AML-193 (cell line): ENCODE measurements around the gene TSC1.
A peak's percentile ranks its signal among the peaks of the same experiment; 100 is the strongest.

Experiments
- DNase-seq, 2 experiments: peaks; one replicate each; lab custom pipeline; 2025; lab: John Stamatoyannopoulos, UW

Gene TSC1

DNA sequence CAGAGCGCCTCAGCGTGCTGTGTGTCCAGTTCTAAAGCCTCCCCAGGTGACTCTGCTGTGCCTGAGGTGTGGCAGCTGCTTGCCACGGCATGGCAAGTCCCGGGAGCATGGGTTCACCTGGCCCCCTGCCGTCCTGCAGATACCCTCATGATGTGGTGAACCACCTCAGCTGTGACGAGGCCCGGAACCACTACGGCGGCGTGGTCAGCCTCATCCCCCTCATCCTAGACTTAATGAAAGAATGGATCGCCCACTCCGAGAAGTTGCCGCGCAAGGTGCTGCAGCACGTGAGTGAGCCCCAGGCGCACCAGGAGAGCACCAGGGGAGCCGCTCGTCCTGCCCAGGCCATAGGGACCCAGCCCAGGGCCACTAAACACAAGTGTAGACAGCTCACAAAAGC is 56.3 kb downstream of the TSC1 start:
- DNase-seq: no peak

DNA sequence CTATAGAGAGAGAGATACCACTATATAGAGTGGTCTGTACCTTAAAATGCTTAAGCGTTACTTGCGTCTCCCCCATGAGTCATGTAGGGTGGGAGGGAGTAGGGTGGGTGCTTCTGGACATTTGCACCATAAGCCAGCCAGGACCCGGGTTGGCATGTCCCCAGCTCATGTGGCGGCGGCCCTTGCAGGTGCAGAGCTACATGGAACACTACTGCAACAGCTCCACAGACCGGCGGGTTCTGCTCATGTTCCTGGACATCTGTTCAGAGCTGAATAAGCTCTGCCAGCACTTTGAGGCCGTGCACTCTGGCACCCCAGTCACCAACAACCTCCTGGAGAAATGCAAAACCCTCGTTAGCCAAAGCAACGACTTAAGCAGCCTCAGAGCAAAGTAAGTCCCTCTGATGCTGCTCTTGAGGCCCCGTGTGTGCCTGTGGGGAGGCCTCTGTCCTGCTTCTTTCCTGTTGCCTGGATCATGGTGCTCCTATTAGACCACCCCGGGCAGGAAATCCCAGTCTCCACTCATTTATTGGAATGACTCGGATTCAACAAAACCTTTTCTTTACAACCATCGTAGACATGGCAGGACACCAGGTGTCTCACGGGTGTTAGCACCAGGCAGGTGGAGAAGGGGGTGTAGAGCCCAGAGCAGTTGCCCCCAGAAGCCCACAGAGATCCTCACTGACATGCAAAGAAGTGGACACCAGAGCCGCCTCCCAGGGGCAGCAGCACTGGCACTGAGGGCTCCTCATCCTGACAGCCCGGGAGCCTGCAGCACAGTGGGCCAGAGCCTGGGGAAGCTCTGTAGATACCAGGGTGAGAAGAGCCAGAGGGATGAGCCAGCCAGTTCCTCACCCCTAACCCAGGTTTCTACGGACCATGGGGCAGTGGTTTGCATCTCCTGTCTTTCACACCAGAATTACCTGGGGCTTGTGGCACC is 57.0 kb downstream of the TSC1 start:
- DNase-seq: no peak

DNA sequence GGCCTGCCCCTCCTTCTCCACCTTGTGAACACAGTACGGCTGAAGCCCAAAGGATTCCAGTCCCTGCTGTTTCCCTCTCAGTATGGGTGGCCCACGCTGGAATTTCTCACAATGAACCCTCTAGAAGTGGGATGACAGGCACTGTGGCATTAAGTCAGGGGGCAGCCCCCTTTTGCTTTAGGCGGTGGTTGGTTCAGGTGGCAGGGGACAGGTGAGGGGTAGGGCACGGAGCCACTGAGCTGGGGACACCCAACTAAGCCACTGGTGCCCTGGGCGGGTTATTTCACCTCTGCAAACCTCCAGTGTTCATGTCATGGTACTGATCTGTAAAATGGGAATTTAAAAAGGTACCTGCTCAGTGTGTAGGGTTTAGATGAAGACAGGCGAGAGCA is 58.1 kb downstream of the TSC1 start:
- no peak for DNase-seq

DNA sequence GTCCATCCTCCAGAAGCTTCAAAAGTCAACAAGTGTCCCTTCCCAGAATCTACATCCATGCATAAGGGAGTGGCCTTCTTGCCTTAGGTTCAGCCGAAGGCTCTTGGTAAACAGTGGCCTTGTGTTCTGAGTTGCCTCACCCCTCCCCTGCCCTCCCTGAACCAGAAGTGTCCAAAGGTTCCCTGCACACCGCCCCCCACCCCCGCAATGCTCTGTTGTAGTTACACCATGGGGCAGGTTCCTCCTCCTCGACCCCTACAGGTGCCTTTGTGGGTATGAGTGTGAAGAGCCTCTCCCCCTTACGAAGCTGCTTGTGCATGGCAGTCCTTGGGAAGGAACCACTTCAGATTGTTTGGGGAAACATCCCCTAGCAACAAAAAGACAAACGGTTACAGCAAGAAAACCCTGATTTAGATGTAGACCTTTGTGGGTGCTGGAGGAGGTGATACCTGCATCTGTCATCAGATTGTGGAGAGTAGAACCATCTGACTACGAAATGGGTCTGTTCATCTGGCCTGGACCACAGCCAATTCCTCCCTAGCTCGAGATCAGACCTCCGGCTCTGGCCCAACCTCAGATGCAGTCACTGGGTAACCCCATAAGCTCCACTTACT is 58.6 kb downstream of the TSC1 start:
- no peak for DNase-seq

DNA sequence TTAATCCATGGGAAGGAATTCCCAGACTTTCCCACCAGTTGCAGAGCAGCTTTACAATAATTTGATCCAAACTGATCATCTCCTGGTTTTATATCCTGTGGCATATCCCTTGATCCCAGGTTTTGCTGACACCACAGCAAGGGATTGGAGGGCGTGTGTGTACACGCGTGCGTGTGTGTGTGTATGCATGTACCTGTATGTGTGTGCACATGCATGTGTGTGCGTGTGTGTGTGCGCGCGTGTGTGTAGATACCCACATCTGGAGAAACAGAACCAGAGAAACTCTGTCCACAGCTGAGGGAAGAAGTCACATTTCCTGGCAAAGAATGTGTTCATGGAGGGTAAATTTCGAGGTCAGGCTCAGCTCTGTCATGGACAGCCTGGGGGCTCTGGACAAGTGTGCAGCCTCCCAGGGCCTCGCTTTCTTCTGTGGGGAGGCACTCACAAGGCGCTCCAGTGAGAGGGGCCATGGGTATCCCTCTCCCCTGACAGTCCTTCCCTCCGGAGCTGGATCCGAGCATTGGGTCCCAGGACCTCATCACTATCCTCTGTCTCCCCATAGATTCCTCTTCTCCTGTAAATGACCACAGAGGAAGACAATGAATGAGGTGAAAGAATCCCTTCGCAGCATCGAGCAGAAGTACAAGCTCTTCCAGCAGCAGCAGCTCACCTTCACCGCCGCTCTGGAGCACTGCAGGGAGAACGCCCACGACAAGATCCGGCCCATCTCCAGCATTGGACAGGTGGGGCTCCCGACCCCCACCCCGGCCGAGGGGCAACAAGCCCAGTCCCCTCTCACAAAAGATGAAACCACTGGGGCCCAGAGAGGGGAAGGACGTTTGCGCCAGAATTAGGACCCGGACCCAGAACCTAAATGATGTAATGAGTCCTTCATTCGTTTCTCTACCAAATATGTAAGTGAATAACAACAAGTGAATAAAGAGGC is 60.8 kb downstream of the TSC1 start:
- DNase-seq: no peak

DNA sequence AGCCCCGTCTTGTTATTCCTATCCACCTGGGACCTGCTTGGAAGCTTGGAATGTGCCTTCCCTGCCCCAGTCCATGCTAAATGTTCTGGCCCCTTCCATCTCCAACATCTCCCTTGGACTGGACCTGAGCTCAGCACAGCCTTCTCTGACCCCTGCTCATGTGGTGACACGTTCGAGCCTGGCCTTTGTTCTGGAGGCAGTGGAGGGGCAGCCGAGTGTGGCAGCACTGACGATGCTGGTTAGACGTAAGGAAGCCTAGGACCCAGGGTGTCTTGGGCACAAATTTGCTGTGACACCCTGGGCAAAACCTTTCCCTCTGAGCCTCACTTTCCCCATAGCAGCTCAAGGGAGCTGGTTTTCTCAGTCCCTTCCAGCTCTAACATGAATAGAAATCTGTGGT is 61.8 kb downstream of the TSC1 start:
- no peak for DNase-seq

DNA sequence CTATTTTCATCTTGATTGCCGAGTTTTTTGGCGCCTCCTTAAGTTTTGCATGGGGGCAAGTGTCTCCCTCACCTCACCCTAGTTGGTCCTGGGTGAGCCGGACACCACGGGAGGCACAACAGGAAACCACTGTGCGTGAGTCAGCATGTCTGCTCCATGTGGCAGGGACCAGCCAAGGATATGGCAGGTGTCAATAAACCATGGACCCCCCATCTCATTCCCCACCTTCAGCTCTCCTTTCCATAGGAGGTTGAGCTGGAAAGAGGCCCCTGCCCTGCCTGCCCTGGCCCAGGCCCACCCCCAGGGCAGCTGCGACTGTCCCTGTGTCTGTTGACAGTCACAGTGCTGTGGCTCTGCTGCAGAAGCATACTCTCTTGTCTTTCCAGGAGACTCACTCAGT is 62.6 kb downstream of the TSC1 start:
- peak in 1 of 2 experiments; percentile 11 for DNase-seq

DNA sequence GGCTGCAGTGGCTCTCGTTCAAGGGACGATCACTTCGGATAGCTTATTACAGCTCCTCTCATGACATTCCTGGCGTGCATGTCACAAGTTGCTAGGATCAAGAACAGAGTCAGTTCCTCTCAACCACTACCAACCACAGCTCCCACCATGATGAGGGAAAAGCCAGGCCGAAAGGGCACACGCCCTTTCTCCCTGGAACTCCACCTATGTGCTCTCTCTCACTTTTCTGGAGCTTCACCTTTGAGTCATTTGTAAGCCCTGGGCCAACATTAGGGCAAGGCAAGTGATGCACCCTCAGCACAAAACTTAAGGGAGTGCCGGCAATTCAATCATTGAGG is 64.1 kb downstream of the TSC1 start:
- no peak for DNase-seq

DNA sequence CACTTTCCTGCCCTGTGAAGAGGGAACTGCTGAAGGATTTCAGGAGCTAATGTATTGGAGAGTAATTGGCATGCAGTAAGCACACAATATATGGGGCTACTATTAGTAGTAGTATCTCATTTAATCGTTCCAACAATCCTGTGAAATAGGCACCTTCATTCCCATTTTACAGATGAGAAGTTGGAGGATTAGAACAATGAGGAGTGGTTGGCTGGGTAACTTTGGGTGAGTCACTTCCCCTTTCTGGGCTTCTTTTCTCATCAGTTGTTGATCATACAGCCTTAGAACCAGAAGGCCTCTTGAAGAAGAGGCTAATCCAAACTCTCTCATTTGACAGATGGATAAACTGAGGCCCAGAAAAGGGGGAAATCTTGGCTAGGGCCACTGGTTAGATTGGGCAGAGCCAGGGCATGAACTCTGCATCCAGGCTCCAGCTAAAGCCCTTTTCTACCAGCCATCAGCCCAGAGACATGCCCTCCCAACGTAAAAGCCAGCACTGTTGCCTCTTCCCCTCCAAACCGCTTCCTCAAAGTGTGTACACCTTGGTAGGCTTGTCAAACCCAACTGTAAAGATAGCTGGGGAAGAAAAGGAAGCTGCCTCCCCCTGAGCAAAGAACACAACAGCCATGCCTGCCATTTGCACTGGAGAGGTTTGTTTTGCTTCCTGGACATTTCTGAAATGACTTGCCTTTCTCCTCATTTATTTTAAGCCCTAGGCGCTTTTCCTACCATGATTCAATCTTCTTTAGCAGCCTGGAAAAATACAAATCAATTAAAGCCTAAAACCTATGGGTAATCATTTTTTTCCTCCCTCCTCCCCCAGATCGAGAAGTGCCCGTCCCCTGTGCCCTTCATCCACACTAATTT is 64.7 kb downstream of the TSC1 start:
- DNase-seq: peak in 1 of 2 experiments; percentile 7

DNA sequence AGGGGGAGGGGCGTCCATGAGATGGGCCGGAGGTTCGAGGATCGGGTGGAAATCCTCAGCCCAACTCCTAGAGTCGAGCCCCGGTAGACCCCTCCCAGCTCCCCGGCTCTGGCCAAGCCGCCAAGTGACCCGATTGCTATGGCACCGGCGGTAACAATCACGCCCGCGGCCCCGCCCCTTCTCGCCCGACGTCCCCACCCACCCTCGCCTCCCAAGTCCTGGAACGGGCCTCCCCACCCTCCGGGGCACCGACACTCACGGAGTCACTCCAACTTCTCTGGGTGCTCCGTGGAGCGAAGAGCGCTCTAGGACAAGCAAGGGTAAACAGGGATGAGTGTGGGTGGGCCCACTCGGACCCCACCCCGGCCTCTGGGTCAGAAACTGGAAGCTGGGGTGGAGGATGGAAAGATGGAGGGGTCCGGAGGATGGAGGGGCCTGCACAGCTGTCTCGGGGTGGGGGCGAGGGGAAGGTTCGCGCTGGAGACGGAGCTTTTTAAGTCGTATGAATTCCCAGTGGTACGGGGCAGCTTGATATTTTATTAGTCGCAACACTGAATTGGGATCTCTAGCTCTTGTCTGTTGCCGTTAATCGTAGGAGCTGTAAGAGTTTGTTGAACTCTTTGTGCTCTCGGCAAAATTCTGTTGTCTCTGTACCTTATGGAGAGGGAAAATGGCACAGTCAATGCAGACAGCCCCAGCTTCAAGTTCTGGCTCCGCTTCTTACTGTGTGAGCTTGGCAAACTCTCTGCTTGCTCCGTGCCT is 65.5 kb downstream of the TSC1 start, which contains the start of gene SPACA9:
Gene SPACA9, plus strand, starts transcription at position 204 of the 762 bp plus-strand sequence. CDS start 5,050 bp downstream, outside the sequence.
- DNase-seq: no peak

DNA sequence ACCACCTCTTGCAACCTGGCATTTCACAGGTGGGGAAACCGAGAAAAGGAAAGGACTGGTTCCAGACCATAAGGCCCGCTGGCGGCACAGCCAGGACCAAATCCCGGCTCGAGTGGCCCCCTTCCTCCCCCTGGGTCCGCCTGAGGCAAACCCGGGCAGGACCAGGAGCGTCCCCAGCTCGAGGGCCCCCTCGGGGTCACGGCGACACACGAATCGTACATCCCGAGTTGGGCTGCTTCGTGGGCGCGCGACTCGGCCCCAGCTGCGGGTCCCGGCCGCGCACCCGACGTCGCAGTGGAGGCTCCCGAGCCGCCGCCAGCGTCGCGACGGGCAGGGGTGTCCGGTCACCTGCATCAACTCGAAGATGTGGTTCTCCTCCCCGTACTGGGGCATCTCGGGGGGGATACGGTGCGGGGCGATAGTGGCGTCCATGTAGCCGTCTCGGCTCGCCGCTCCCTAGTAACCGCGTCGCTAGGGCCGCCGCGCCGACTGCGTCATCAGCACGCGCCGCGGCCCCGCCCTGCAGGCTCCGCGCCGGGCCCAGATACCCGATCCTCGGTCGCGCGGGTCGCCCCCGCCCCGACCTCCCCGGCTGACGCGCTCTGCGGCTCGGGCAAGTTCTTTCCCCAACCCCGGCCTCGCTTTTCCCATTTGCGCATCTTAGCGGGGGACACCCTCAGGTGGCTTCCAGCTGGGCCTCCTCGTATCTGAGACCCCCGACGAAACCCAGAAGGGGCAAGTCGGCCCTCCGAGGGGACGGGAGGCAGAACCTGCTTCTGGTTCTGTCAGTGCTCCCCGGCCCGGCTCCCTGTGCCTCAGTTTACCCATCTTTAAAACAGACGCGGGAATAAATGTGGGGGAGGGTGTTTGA is 66.4 kb downstream of the TSC1 start, which contains the start of gene AK8:
Gene AK8, minus strand, starts transcription at position 461 of the 871 bp plus-strand sequence. Its CDS starts 29 bp downstream, at position 432.
- DNase-seq: peak; percentile 7 to 24

DNA sequence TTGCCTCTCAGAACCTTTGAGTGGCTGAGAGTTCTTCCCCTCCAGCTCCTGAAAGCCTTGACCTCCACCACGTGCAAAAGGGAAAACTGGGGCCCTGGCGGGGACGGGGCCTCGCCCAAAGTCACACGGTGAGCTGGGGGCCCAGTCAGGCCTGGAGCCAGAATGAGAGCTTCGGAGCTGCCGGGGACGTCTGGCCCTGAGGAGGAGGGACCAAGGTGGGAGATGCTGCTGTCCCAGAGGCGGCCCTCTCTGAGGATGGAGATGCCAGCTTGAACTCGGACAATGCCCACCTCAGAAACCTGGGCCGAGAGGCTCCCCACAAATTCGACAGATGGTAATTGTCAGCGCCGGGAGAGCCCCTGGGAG is 67.0 kb downstream of the TSC1 start:
- no peak for DNase-seq

DNA sequence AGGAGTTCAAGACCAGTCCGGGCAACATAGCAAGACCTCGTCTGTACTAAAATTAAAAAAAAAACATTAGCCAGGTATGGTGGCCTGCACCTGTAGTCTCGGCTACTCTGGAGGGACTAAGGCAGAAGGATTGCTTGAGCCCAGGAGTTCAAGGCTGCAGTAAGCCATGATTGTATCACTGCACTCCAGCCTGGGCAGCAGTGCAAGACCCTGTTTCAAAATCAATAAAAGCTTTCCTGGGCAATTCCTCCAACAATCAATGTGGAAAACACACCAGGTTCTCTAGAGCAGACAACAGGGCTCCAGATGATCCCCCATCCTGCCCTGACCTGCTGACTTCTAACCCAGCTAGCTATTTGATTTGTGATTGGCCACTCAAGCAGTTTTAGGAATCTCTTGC is 67.6 kb downstream of the TSC1 start:
- no peak for DNase-seq

DNA sequence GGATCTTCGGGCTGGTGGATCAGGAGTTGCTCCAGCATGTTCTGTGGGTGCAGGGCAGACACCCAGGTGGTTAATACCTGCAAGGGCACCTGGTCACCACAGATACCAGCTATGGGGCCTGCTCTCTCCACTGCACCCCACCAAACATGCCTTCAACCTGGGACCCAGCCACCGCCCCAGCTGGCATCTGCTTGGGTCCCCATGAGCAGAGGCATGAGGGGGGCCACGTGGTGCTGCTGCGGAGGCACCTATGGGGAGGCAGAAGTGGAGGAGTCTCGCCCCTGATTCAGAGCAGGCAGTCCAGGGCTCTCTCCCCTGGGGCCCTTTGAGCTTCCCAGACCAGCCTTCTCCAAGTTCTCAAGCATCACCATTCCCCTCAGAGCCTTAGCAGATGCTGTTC is 69.3 kb downstream of the TSC1 start:
- no peak for DNase-seq

DNA sequence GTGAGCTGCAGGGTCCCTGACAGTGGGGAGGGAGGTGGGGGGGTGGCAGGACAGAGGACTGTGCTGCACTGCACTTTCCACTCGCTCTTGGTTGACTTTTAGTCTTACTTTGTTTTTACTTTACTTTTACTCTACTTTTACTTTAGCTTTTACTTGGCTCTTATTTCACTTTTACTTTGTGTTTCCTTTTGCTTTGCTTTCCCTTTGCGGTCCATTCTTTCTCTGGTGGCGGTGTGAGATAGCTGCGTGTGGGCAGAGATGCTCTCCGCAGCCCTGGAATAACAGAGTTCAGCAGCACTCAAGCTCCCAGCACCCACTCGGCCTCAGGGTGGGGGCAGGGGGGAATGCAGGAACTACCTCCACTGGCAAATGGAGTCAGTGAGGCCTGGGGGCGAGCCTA is 71.0 kb downstream of the TSC1 start:
- no peak for DNase-seq

DNA sequence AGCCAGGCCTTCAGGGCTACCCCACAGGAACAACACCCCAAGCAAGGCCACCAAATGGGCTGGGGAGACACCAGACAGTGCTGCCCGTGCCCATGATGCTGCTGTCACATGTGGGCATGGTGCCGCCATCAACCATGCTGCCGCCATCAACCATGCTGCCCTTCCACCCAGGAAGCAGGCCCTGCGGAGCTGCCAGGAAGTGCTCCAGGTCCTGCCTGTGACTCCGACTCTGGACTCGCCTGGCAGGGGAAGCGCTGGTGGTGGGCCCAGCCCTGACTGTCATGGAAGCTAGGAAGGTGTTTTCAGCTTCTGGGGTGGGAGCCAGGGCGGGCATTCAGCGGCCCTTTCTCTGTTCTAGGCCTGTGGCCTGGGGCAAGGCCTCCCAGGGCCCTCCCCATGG is 75.2 kb downstream of the TSC1 start:
- DNase-seq: no peak

DNA sequence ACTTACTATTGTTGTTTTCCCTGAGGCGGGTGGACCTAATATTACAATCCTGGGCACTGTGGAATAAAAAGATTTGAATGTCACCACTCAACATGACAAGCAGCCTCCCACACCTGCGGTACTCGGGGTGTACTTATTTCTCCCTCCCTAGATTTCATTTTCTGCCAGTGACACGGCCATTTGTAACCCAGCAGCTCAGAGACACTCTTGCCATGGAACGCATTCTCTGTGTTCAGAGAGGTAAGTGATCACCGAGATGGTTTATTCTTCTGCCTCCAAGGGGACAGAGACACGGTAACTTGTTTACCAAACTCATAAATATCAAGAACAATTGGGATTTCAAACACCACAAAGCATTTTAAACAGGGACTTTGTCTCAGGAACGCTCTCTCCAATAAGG is 77.5 kb downstream of the TSC1 start:
- no peak for DNase-seq

DNA sequence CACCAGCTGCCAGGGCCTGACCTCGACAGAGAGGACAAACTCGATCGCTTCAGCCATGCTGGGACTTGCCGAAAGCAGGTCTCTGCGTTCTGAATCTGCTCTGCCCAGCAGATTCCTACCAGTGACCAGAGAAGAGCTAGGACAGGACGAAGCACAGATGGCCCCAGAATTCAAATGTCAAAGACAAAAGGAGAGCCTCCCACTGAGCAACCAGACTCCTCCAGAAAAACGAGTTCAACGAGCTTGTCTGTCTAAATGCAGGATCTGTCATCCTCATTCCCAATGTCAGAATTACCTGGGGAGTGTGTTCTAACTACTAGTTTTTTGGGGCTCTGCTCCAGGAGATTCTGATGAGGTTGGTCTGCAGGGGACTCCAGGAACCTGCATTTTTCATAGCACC is 79.7 kb downstream of the TSC1 start:
- no peak for DNase-seq

DNA sequence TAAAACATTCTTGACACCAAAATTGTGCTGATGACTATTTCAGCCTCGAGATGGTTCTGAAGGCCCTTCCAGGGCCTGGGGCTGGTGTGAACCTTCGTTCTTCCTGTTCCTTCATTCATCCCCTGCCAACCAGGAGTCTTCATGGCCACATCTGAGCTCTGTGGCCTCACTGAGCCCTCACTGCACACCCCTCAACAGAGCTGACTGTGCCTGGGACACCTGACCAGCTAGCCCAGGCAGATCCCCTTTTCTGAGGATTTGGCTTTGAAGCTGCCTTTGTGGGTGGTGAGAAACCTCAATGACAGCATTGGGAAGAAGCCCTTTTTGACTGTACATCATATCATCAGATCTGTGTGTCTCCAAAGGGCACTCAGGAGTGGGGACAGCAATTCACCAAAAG is 80.1 kb downstream of the TSC1 start:
- DNase-seq: no peak

DNA sequence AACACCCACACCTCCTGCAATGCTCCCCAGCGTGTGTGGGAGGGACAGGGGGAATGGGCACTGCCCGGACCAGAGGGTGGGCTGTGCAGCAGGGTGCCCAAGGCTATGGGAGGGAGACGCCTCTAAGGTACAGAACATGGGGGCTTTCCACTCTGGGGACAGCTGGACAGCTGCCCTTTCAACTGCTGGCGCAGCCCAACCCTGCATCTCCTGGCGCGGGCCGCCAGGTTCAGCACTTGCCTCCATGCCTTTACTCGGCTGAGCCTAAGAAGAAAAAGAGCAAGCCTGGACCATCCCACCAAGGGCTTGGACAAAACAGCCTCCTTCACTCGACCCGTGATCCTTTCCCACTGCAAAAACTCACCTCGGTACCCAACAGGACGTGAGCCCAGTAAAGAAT is 81.3 kb downstream of the TSC1 start:
- DNase-seq: no peak
